Measurements from ENCODE around the gene ARHGAP26. TPM values are rescaled to one million over a fixed set of nuclear protein-coding genes. Genes with fewer than 3 reads are reported as not detected.

The ARHGAP26 gene
- total RNA-seq, 1 experiment from 2014 or later, result 65.5 TPM

DNA sequence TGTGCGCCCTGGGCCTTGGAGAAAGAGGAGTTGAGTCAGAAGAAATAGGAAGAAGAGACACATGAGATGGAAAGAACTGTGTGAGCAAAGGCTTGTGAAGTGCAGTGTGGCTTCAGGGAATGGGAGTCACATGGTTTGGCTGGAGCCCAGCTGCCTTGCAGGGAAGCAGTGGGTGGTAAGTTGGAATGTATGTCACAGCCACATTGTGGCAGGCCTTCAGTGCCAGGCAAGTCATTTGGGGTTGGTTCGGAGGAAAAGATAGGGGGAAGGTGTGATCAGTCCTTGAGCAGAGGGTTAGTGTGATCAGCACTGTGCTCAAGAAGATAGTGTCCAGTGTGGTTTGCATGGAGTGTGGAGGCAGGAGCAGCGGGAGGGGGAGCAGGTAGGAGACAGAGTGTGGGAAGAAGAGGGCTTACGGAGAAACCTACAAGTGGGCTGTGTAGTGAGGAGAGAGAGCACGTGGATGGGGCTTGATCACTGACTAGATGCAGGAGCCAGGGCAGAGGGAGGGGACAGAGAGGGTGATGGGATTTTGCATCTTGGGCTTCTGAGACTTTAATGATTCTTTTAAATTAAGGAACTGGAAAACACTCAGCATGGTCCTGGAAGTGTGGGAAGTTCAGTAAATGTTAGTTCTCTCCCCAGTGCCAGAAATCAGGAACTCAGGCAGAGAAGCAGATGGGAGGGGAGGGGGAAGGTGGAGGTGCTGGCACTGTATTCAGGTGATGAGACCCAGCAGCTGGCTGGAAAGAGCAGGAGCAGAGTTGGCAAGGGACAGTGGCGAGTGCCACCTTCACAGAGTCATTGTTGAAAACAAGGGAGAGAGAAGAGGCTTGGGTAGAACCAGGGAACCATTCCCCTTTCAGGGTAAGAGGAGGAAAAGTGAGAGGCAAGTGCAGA is 46.6 kb downstream of the ARHGAP26 start:
- Histone ChIP-seq H3K36me3 (ENCODE audit: control insufficient read depth, insufficient read depth, low read length) (no peaks in the 10 kb centered on the region), H3K27ac (ENCODE audit: low read length) (peak overlapping the region; percentile 99), H3K4me1 (ENCODE audit: control insufficient read depth, insufficient read depth, low read length) (peaks cover 72% of the 10 kb centered on the region), H3K27me3 (ENCODE audit: control insufficient read depth, insufficient read depth, low read length) (no peaks in the 10 kb centered on the region), H3K4me3 (ENCODE audit: low read depth in 2 of 2, low read length in 2 of 2) (no peak overlapping the region), H3K9me3 (ENCODE audit: control insufficient read depth, insufficient read depth, low read depth, low read length) (no peaks in the 10 kb centered on the region)
- POLR2A ChIA-PET, result no interaction called here
- intact Hi-C loops (cut with micrococcal nuclease; ENCODE audit: unreplicated experiment), result no loop called here
- TF ChIP-seq, protein P1, sequence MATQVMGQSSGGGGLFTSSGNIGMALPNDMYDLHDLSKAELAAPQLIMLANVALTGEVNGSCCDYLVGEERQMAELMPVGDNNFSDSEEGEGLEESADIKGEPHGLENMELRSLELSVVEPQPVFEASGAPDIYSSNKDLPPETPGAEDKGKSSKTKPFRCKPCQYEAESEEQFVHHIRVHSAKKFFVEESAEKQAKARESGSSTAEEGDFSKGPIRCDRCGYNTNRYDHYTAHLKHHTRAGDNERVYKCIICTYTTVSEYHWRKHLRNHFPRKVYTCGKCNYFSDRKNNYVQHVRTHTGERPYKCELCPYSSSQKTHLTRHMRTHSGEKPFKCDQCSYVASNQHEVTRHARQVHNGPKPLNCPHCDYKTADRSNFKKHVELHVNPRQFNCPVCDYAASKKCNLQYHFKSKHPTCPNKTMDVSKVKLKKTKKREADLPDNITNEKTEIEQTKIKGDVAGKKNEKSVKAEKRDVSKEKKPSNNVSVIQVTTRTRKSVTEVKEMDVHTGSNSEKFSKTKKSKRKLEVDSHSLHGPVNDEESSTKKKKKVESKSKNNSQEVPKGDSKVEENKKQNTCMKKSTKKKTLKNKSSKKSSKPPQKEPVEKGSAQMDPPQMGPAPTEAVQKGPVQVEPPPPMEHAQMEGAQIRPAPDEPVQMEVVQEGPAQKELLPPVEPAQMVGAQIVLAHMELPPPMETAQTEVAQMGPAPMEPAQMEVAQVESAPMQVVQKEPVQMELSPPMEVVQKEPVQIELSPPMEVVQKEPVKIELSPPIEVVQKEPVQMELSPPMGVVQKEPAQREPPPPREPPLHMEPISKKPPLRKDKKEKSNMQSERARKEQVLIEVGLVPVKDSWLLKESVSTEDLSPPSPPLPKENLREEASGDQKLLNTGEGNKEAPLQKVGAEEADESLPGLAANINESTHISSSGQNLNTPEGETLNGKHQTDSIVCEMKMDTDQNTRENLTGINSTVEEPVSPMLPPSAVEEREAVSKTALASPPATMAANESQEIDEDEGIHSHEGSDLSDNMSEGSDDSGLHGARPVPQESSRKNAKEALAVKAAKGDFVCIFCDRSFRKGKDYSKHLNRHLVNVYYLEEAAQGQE (IDR thresholded peaks at IDR 0.05; ENCODE audit: insufficient read depth in 1 of 2, low read depth in 2 of 2, low read length in 1 of 2), result no peak
- TF ChIP-seq TCF7L2 (IDR thresholded peaks at IDR 0.05; ENCODE audit: low read depth, low read length), result no peak
- TF ChIP-seq SIN3A (IDR thresholded peaks at IDR 0.05; ENCODE audit: borderline replicate concordance, insufficient read depth, low read depth, low read length), result no peak
- TF ChIP-seq, protein P2, sequence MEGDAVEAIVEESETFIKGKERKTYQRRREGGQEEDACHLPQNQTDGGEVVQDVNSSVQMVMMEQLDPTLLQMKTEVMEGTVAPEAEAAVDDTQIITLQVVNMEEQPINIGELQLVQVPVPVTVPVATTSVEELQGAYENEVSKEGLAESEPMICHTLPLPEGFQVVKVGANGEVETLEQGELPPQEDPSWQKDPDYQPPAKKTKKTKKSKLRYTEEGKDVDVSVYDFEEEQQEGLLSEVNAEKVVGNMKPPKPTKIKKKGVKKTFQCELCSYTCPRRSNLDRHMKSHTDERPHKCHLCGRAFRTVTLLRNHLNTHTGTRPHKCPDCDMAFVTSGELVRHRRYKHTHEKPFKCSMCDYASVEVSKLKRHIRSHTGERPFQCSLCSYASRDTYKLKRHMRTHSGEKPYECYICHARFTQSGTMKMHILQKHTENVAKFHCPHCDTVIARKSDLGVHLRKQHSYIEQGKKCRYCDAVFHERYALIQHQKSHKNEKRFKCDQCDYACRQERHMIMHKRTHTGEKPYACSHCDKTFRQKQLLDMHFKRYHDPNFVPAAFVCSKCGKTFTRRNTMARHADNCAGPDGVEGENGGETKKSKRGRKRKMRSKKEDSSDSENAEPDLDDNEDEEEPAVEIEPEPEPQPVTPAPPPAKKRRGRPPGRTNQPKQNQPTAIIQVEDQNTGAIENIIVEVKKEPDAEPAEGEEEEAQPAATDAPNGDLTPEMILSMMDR (IDR thresholded peaks at IDR 0.05), result no peak
- no peak for TF ChIP-seq POLR2AphosphoS5 (IDR thresholded peaks at IDR 0.05; ENCODE audit: low read depth, low read length)
- peak; percentile 26; the same call in 1 of the 2 replicates for ATAC-seq
- DNase-seq (ENCODE audit: low read depth, low spot score), result no peak
- CTCF ChIA-PET, result no interaction called here
- no TSS peak for BruUV-seq (replicated peaks)
- in situ Hi-C loops (cut with HindIII; ENCODE audit: low pct_unique_long_range_greater_than_20kb, low sequenced_read_pairs), result no loop called here

DNA sequence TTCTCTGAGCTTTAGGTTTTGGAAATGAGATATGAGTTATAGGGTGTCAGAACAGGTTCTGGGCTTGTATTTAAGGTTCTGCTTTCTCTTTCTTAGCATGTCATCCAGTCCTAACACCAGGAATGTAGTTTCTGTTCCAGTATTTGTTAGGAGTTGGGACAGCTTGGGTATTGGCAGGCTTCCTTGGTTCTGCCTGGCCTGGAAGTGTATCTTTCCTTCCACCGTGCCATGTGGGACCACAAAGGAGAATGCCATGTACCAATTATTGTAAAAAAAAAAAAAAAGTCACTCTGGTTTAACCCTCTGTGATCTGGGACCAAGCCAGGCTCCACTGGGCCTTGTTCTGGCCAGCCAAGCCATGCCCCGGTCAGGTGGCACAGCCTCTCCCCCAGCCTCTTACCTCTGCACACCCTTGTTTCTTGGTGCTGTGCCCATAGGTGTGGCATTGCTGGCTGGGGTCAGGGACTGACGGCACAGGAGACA is 47.8 kb downstream of the ARHGAP26 start:
- ATAC-seq, result no peak
- Histone ChIP-seq H3K36me3 (ENCODE audit: control insufficient read depth, insufficient read depth, low read length) (no peaks in the 10 kb centered on the region), H3K27me3 (ENCODE audit: control insufficient read depth, insufficient read depth, low read length) (no peaks in the 10 kb centered on the region), H3K4me1 (ENCODE audit: control insufficient read depth, insufficient read depth, low read length) (peaks cover 83% of the 10 kb centered on the region), H3K27ac (ENCODE audit: low read length) (peak overlapping the region; percentile 99), H3K9me3 (ENCODE audit: control insufficient read depth, insufficient read depth, low read depth, low read length) (no peaks in the 10 kb centered on the region), H3K4me3 (ENCODE audit: low read depth in 2 of 2, low read length in 2 of 2) (no peak overlapping the region)
- ChIA-PET POLR2A (interaction anchor here (0.7 kb wide), 1 partner anchor 458 kb away, joined by 8 read pairs; no protein-coding TSS in a partner anchor), CTCF (no interaction called here)
- TF ChIP-seq, protein P1 (IDR thresholded peaks at IDR 0.05; ENCODE audit: insufficient read depth in 1 of 2, low read depth in 2 of 2, low read length in 1 of 2), result no peak
- TF ChIP-seq POLR2AphosphoS5 (IDR thresholded peaks at IDR 0.05; ENCODE audit: low read depth, low read length), result no peak
- TF ChIP-seq SIN3A (IDR thresholded peaks at IDR 0.05; ENCODE audit: borderline replicate concordance, insufficient read depth, low read depth, low read length), result no peak
- TF ChIP-seq, protein P2 (IDR thresholded peaks at IDR 0.05), result no peak
- no peak for TF ChIP-seq TCF7L2 (IDR thresholded peaks at IDR 0.05; ENCODE audit: low read depth, low read length)
- no peak for DNase-seq (ENCODE audit: low read depth, low spot score)
- in situ Hi-C loops (cut with HindIII; ENCODE audit: low pct_unique_long_range_greater_than_20kb, low sequenced_read_pairs) (no loop called here), intact Hi-C loops (cut with micrococcal nuclease; ENCODE audit: unreplicated experiment) (no loop called here)
- no TSS peak for BruUV-seq (replicated peaks)
